Measurements from ENCODE around the gene INSC.

Gene INSC

DNA sequence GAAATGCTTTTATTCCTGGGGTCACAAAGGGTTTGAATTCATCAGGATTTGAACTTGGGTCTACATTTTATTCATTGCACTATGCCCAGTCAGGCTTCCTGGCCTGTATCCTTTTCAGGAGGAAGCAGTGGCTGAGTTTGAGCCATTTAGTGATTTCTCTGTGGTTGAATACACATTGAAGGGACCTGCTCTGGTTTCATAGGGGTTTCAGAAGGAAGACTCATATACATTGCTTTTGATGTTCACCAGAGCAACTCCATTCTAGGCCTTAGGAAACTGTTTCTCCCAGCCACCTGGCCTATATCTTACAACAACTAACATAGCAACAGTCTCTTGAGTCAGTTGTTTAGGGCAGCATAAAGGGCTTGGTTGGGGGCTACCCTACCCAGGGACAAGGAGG is 165.7 kb downstream of the INSC start:
- in situ Hi-C loops (cut with MboI; ENCODE audit: low sequenced_read_pairs): no loop called here

DNA sequence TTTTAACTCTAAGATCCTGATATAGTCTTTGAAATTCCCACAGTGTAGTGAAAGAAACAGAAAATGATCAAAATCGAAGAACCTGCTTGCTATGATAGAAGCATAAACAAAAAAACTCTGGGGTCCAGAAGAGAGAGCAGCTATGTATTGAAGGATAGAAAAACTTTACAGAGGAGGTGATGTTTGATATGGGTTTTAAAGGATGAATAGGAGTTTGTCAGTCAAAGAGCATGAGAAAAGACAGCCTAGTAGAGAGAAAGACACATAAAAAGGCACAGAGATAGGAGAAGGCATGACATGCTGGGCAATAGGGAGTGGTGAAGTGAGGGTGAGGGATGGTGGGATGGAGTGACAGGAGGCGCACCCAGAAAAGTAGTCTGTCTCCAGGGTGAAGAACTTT is 168.0 kb downstream of the INSC start:
- in situ Hi-C loops (cut with MboI; ENCODE audit: low sequenced_read_pairs): no loop called here

DNA sequence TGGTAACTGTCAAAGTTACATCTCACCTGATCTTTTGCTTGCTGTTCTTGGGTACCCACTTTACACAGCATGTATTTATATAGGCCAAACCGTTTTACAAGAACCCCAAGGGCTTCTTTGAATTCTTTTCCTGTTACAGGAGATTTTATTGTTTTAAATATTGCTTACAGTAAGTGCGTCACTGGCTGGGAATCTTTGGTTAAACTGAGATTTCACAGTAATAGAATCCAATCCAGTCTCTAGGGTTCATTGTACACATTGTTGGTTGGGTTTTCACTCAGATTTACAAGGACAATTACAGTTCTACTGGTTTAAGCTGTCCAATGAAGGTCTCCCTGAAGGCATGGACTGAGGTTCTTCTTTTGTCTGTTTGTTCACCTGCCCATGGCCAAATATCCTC is 171.7 kb downstream of the INSC start:
- in situ Hi-C loops (cut with MboI; ENCODE audit: low sequenced_read_pairs): no loop called here

DNA sequence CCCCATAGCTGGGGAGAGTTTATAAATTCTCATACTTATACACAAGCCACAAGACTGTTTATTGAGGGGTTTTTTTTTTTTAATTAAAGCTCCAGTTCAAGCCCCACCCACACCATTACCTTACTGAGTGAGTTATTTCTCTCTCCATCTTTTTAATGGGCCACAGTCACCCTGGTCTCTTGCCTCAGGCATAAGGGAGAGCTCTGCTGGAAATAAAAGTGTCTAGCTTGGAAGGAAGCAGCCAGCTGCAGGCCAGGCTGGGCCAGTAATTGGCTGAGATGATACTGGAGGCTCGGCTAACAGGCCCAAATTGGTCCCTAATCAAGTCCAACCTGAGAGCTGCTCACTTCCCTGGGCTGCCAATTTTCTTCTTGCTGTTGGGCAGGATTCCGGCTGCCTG is 174.1 kb downstream of the INSC start:
- in situ Hi-C loops (cut with MboI; ENCODE audit: low sequenced_read_pairs): no loop called here

DNA sequence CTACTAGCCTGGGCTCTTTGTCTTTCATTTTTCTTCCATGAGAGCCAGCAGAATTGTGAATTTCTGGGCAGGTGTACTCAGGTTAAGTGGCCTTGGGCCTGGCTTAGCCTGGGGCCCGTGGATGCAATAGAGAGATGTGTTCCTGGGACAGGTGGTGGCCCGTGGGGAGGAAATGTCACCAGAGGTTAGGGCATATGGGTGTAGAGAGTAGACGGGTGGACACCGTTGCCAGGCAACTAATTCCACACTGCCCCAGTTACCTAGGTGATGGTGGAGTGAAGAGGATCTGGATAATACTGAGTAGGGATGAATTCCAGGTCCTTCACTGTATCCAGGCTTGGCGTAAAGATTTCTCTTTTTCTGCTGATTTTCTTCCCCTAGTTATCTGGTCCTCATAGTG is 175.0 kb downstream of the INSC start:
- in situ Hi-C loops (cut with MboI; ENCODE audit: low sequenced_read_pairs): no loop called here

DNA sequence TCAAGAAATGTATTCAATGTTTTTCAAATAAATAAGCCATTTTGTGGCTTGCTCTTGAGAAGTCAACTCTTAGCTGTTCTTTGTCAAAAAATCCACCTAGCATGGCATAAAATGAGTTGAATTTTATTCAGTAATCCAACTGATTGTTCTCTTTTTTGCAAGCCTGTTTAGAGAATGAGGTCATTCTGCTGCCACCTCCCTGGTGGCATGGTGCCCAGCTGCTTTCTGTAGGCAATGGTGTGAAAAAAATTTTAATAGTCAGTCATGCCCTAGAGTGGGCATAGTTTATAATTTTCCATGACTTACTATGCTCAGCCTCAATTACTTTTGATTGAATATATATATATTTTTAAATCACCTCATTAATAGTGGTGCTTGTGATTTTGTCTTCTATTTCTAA is 177.2 kb downstream of the INSC start:
- in situ Hi-C loops (cut with MboI; ENCODE audit: low sequenced_read_pairs): no loop called here

DNA sequence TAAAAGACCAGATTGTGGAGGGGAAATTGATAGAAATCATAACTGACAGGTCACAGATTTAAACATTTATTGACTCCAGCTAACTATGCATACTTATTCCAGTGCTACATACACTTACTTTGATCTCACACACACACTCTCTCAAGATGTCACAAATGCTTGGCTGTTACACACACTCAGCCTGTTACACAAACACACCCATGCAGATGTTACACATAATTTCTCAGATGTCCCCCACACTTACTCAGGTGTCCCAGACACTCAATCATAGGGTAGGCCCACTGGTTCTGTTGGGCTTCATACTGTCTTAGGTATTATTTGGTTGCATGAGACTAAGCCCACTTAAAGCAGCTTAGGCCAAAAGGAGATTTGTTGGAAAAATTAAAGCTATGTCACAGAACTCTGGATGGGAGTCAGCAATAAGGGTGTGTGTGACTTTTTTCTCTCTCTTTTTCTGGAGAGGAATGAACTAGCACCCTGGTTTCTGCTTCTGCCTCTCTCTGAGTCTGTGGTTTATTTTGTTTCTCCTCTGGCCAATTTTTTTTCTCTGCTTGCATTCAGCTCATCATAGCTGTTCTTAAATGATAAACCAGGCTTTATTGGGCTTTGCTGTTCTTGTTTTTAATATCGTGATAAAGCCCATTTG is 179.4 kb downstream of the INSC start:
- in situ Hi-C loops (cut with MboI; ENCODE audit: low sequenced_read_pairs): no loop called here

DNA sequence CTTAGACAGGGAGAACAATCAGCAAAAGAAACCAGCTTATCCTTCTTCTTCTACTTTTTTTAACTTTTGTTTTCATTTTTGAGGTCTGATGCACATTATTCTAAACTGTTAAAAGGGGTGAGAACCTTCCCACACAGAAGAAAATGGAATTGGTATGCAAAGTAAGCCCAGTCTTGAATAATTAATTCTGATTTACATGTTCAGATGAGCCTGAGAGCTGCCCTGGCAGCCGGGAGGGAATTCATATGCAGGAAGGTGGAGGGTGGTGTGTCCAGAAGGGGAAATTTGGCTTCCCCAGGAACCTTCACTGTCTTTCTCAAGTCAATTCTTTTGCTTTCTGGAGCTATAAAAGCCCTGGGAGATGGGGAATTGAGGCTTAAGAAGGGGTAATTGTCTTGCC is 181.0 kb downstream of the INSC start:
- in situ Hi-C loops (cut with MboI; ENCODE audit: low sequenced_read_pairs): no loop called here
